HEK293T (cell line): ENCODE results near the gene ALDH16A1.

Source experiments
- CTCF ChIA-PET: fragments of 350-600 bp; formaldehyde crosslinking; extraction: SDS; loops from one replicate; lab custom pipeline; 2021; ENCODE audit warnings: antibody characterized with exemption, inconsistent platforms; lab: Yijun Ruan, JAX
- POLR2A ChIA-PET: fragments of 350-600 bp; formaldehyde crosslinking; extraction: SDS; loops from one replicate; lab custom pipeline; 2020; ENCODE audit warnings: antibody characterized with exemption, inconsistent platforms; lab: Yijun Ruan, JAX
- DNase-seq: peaks from one replicate; pipeline ENCODE4 v3.0.0; 2012; ENCODE audit warnings: mixed read lengths; ENCODE audit errors: extremely low spot score
- ARNT ChIP-seq: fragments of 450-650 bp; IDR thresholded peaks from 2 replicates; pipeline ENCODE4 v1.6.1; 2017; ENCODE audit warnings: mild to moderate bottlenecking
- BHLHE40 ChIP-seq: fragments of 450-650 bp; IDR thresholded peaks from 2 replicates; pipeline ENCODE4 v1.6.1; 2016; ENCODE audit warnings: mild to moderate bottlenecking, moderate library complexity, borderline replicate concordance
- CTBP1 ChIP-seq: fragments of 450-650 bp; IDR thresholded peaks from 2 replicates; pipeline ENCODE4 v1.6.1; 2016; ENCODE audit warnings: borderline replicate concordance
- ELF4 ChIP-seq: fragments of 450-650 bp; IDR thresholded peaks from 2 replicates; pipeline ENCODE4 v1.6.1; 2017; ENCODE audit warnings: antibody characterized with exemption
- FOXA1 ChIP-seq: fragments of 450-650 bp; IDR thresholded peaks from 2 replicates; pipeline ENCODE4 v1.6.1; 2016; ENCODE audit warnings: mild to moderate bottlenecking
- FOXK2 ChIP-seq: fragments of 450-650 bp; IDR thresholded peaks from 2 replicates; pipeline ENCODE4 v1.6.1; 2016; ENCODE audit warnings: mild to moderate bottlenecking
- FOXM1 ChIP-seq: fragments of 450-650 bp; IDR thresholded peaks from 2 replicates; pipeline ENCODE4 v1.6.1; 2017; ENCODE audit warnings: mild to moderate bottlenecking, borderline replicate concordance
- HDGF ChIP-seq: fragments of 450-650 bp; IDR thresholded peaks from 2 replicates; pipeline ENCODE4 v1.6.1; 2017; ENCODE audit warnings: antibody characterized with exemption, borderline replicate concordance
- L3MBTL2 ChIP-seq: fragments of 450-650 bp; conservative IDR thresholded peaks from 2 replicates; pipeline ENCODE4 v1.6.1; 2016; ENCODE audit warnings: mild to moderate bottlenecking
- LEF1 ChIP-seq: fragments of 450-650 bp; IDR thresholded peaks from 2 replicates; pipeline ENCODE4 v1.6.1; 2017; ENCODE audit warnings: mild to moderate bottlenecking, borderline replicate concordance
- NFRKB ChIP-seq: fragments of 450-650 bp; IDR thresholded peaks from 2 replicates; pipeline ENCODE4 v1.6.1; 2016; ENCODE audit warnings: mild to moderate bottlenecking, moderate library complexity
- SP1 ChIP-seq: fragments of 450-650 bp; IDR thresholded peaks from 2 replicates; pipeline ENCODE4 v1.6.1; 2017
- SUZ12 ChIP-seq: fragments of 450-650 bp; IDR thresholded peaks from 2 replicates; pipeline ENCODE4 v1.6.1; 2016; ENCODE audit warnings: mild to moderate bottlenecking
- TARDBP ChIP-seq: fragments of 450-650 bp; IDR thresholded peaks from 2 replicates; pipeline ENCODE4 v1.6.1; 2016
- ZNF384 ChIP-seq: fragments of 450-650 bp; IDR thresholded peaks from 2 replicates; pipeline ENCODE4 v1.6.1; 2016
- TF ChIP-seq, protein P1 (sequence below): fragments of 450-650 bp; IDR thresholded peaks from 2 replicates; pipeline ENCODE4 v1.6.1; 2016

Gene ALDH16A1

DNA sequence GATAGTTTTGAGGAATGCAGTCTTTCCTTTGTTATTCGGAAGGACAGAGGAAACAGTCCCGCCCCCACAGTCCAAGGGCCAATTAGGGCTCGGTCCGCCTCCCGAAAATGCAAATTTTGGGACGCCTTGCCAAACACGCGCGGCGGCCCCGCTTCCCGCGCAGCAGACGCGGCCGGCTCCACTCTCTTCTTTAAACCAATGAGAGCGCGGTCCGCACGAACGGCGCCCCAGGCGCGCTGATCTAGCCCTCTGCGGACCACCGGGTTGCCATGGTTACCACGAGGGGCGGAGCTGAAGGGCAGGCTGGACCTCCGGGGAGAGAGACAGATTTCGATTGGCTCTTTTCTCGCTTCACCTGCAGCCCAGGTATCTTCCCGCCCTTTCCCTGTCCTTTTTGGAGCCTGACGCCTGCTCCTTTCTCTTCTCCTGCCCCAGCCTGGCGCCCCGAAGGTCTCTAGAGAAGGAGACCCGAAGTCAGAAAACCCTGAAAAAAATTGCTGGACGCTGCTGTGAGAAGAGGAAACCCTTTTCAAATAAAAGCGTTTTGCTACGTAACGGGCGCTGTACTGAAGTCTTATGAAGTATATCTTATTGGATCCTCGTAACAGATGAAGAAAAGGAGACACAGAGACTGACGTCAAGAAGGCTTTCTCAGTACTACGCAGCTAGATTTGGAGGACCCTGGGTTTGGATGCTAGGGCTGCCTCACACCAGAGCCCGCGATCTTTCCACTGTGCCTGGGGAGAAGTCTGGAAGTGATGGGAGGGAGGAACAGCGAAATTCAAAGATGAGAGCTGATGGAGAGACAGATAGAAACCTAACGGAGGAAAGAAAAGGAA, 31.8 kb upstream of the ALDH16A1 start:
- peak; percentile 81 for DNase-seq
- no peak for TF ChIP-seq FOXA1
- peak; percentile 64 for TF ChIP-seq L3MBTL2
- TF ChIP-seq ZNF384 = no peak
- TF ChIP-seq NFRKB = no peak
- TF ChIP-seq SUZ12 = no peak
- no peak for TF ChIP-seq FOXM1
- TF ChIP-seq, protein P1, sequence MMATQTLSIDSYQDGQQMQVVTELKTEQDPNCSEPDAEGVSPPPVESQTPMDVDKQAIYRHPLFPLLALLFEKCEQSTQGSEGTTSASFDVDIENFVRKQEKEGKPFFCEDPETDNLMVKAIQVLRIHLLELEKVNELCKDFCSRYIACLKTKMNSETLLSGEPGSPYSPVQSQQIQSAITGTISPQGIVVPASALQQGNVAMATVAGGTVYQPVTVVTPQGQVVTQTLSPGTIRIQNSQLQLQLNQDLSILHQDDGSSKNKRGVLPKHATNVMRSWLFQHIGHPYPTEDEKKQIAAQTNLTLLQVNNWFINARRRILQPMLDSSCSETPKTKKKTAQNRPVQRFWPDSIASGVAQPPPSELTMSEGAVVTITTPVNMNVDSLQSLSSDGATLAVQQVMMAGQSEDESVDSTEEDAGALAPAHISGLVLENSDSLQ = no peak
- TF ChIP-seq CTBP1 = peak; percentile 84; the same call in 1 of the 2 replicates
- no peak for TF ChIP-seq BHLHE40
- ChIA-PET CTCF (interaction anchor here (0.8 kb wide), 1 partner anchor 14 kb away, joined by 4 read pairs; no protein-coding TSS in a partner anchor), POLR2A (interaction anchor here (1.2 to 1.8 kb wide), 2 partner anchors 10 to 32 kb away, joined by 5 to 6 read pairs; partner anchors contain the start of gene ALDH16A1)

GRCh38 chr19:49421878-49422202, 31.2 kb upstream of the ALDH16A1 start:
- no peak for DNase-seq
- TF ChIP-seq, protein P1 = no peak
- no peak for TF ChIP-seq LEF1
- TF ChIP-seq ARNT = no peak
- no peak for TF ChIP-seq TARDBP
- no peak for TF ChIP-seq CTBP1
- no peak for TF ChIP-seq FOXM1
- TF ChIP-seq HDGF = no peak
- TF ChIP-seq BHLHE40 = no peak
- TF ChIP-seq FOXA1 = no peak
- no peak for TF ChIP-seq ELF4
- TF ChIP-seq NFRKB = no peak
- no peak for TF ChIP-seq ZNF384
- TF ChIP-seq SUZ12 = no peak
- TF ChIP-seq FOXK2 = no peak
- TF ChIP-seq SP1 = no peak
- TF ChIP-seq L3MBTL2 = no peak
- ChIA-PET CTCF (interaction anchor here (0.6 to 0.8 kb wide), 3 partner anchors 10 to 30 kb away, joined by 3 to 4 read pairs (median 3); no protein-coding TSS in a partner anchor), POLR2A (interaction anchor here (1.2 to 1.8 kb wide), 2 partner anchors 10 to 31 kb away, joined by 5 to 6 read pairs; partner anchors contain the start of gene ALDH16A1)

DNA sequence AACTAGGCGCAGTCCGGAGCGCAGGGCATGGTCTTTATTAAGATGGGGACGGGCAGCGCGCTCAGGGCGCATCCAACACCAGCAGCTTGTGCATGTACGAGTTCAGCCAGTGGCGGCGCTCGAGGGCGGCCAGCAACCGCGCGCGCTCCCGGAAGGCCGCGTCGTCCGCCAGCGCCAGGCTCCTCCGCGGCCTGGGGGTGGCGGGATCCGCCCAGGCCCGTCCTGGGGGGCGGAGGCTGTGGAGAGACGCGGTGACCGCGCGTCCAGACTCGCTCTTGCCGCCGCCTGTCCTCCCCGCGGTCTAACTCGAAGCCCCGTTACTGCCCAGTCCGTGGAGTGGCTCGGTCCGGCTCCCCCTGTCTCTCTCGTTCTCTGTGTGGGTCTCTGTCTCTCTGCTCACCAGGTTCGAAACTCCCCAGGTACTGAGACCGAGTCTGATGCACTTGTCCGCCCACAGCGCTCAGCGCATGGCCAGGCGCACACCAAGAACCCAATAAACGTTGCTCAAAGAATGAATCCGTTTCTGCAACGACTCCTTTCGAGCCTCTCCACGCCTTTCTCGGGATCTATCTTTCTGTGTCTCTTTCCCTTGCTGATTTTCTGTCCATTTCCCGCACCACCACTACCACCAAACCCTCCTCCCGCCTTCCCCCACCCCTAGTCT, 30.5 kb upstream of the ALDH16A1 start:
- peak; percentile 73 for DNase-seq
- ChIA-PET CTCF (interaction anchor here (0.6 to 0.8 kb wide), 3 partner anchors 9 to 31 kb away, joined by 3 to 4 read pairs (median 3); no protein-coding TSS in a partner anchor), POLR2A (interaction anchor here (1.2 to 1.8 kb wide), 2 partner anchors 11 to 31 kb away, joined by 5 to 6 read pairs; partner anchors contain the start of gene ALDH16A1)
- TF ChIP-seq FOXA1 (no peak), SP1 (no peak), L3MBTL2 (peak; percentile 77)

- ChIA-PET POLR2A (interaction anchor here (3.2 kb wide), 1 partner anchor 20 kb away, joined by 13 read pairs; no protein-coding TSS in a partner anchor), CTCF (no interaction called here)
- DNase-seq = no peak
- TF ChIP-seq ARNT (no peak), ZNF384 (no peak), HDGF (no peak), TARDBP (no peak), BHLHE40 (no peak), ELF4 (no peak), L3MBTL2 (no peak), SUZ12 (no peak), CTBP1 (no peak), NFRKB (no peak), SP1 (no peak), FOXA1 (no peak), LEF1 (no peak), FOXK2 (no peak), FOXM1 (no peak)
- TF ChIP-seq, protein P1 = no peak
These were observed 29.7 kb upstream of the ALDH16A1 start, which contains the start of gene PTH2 for GRCh38 chr19:49423071-49423984. TSS of gene PTH2 (minus strand) at chr19:49423441. CDS start at chr19:49423339, 102 bp downstream.

GRCh38 chr19:49423985-49424303, 29.1 kb upstream of the ALDH16A1 start:
- POLR2A ChIA-PET = interaction anchor here (3.2 kb wide), 1 partner anchor 20 kb away, joined by 13 read pairs; no protein-coding TSS in a partner anchor
- CTCF ChIA-PET = interaction anchor here (0.6 kb wide), 1 partner anchor 122 kb away, joined by 3 read pairs; no protein-coding TSS in a partner anchor
- no peak for DNase-seq
- TF ChIP-seq ELF4 (no peak), HDGF (no peak), SP1 (no peak), L3MBTL2 (no peak), LEF1 (no peak), FOXM1 (no peak), SUZ12 (no peak), CTBP1 (no peak), FOXA1 (no peak), ZNF384 (no peak), NFRKB (no peak), ARNT (no peak), BHLHE40 (no peak)
- TF ChIP-seq, protein P1 = no peak
